Kidney (tissue), 14 donors: ENCODE data around the gene NINJ2. TPM values are rescaled to one million over a fixed set of nuclear protein-coding genes. Genes with fewer than 3 reads are reported as not detected.
"Not testable (repeated sequence)": the region's sequence is repeated elsewhere in the genome, so short reads cannot be mapped to it uniquely, and the experiment has no call there.

ENCODE experiments used
- DNase-seq, 5 donors: peaks; one replicate each; pipeline ENCODE4 v3.0.0-alpha.2; 2013 to 2020
- FAIRE-seq: peaks from 2 replicates; lab custom pipeline; 2012; peaks lifted over from hg19 to GRCh38; lab: Jason Lieb, UNC
- H3K27ac ChIP-seq, 2 donors: one replicate each; pipeline ENCODE4 v1.7.0; 2013; ENCODE audit warnings: low read depth in 2 of 2, low read length in 2 of 2, inconsistent platforms in 1 of 2
- H3K27me3 ChIP-seq: one replicate; pipeline ENCODE4 v1.7.1; 2013; ENCODE audit warnings: low read length, inconsistent platforms; ENCODE audit not compliant: control insufficient read depth, insufficient read depth
- H3K36me3 ChIP-seq, 3 donors: one replicate each; pipeline versions ENCODE4 v1.7.0 to v1.7.1; 2013; ENCODE audit warnings: low read length in 3 of 3, control low read depth in 1 of 3, inconsistent platforms in 1 of 3; ENCODE audit not compliant: insufficient read depth in 3 of 3, control insufficient read depth in 2 of 3
- H3K4me1 ChIP-seq, 3 donors: one replicate each; pipeline versions ENCODE4 v1.7.0 to v1.7.1; 2013; ENCODE audit warnings: low read length in 3 of 3, inconsistent platforms in 1 of 3, low read depth in 1 of 3; ENCODE audit not compliant: control insufficient read depth in 2 of 3, insufficient read depth in 2 of 3
- H3K4me3 ChIP-seq, 3 donors: one replicate each; pipeline versions ENCODE4 v1.7.0 to v1.8.1; 2013; ENCODE audit warnings: low read length in 3 of 3, control low read depth in 1 of 3, inconsistent platforms in 1 of 3
- H3K9ac ChIP-seq, 3 donors: one replicate each; pipeline versions ENCODE4 v1.7.0 to v1.7.1; 2013; ENCODE audit warnings: low read length in 3 of 3, control low read depth in 1 of 3, inconsistent platforms in 1 of 3
- H3K9me3 ChIP-seq, 3 donors: one replicate each; pipeline versions ENCODE4 v1.7.0 to v1.7.1; 2013; ENCODE audit warnings: low read length in 3 of 3, control low read depth in 1 of 3, inconsistent platforms in 1 of 3; ENCODE audit not compliant: control insufficient read depth in 2 of 3, insufficient read depth in 1 of 3
- CTCF ChIP-seq: IDR thresholded peaks from 3 replicates; pipeline ENCODE4 v1.5.1; 2012; ENCODE audit warnings: mild to moderate bottlenecking, moderate library complexity, borderline replicate concordance; ENCODE audit not compliant: insufficient read depth; ENCODE audit errors: extremely low read depth
- intact Hi-C: fragments of 100-400 bp; cut with DNase I; formaldehyde crosslinking; loops from one replicate; pipeline ENCODE4 v1.11.1; 2022
- polyA plus RNA-seq: library from polyadenylated mRNA; stranded (reverse); fragments of 350-450 nt; fragmentation: Illumina TruSeq; extraction: RNeasy Lipid Tissue Mini Kit (QIAGEN cat#74804); gene quantifications from one replicate; pipeline ENCODE4 v1.2.3, GENCODE V29; 2014; ENCODE audit warnings: low read depth, low replicate concordance; ENCODE audit not compliant: insufficient read depth
- total RNA-seq: library from RNA; stranded (reverse); fragmentation: NEBNext Ultra II Directional; extraction: Animal tissue kit (Norgen Biotek cat#: 25700); gene quantifications from one replicate; pipeline ENCODE4 v1.2.1, GENCODE V29; 2021
- donor health status: control.
- donor health status: control.
- donor health status: control.
- donor health status: control.
- donor health status: control.
- donor health status: DM: yes; HTN: yes; CAD: no.
- donor health status: Normal renal cell carcinoma (clear cell type).

The NINJ2 gene
- total and polyA plus RNA-seq, 2 donors from 2014 or later: 0.69 to 2.8 TPM

DNA sequence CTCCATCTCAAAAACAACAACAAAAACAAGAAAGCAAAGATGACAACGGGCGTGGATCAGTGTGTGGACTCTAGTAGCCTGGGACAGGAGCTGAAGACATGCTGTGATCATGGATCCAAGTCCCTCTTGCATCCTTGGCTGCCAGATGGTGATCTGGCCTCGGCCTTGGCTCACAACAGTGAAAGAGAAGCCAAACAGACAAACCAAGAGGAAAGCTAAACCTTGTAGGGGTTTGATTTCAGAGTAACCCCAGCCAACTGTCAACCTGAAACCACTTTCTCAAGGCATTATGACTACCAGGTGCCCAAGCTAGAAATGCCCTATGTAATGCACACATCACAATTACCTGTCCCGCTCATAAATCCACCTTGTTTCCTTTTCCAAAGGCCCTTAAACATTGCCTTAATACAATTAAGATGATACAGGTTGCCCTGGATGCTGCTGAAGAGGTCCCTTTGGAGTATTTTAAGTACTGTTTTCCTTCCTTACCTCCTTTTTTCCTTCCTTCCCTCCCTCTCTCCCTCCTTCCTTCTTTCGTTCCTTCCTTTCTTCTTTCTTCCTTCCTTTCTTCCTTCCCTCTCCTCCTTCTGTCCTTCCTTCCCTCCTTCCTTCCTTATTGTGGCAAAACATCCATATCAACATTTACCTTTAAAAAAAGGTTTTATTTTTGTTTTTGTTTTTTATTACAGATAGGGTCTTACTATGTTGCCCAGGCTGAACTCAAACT, 41.4 kb upstream of the NINJ2 start:
- intact Hi-C loops: no loop called here
- TF ChIP-seq CTCF: no peak
- H3K9ac ChIP-seq: no peak overlapping the region
- H3K4me1 ChIP-seq: no peaks in the 10 kb centered on the region
- no peaks in the 10 kb centered on the region for H3K27me3 ChIP-seq
- DNase-seq (no peak), FAIRE-seq (no peak)
- no peaks in the 10 kb centered on the region for H3K36me3 ChIP-seq
- H3K4me3 ChIP-seq: no peak overlapping the region
- H3K27ac ChIP-seq: no peak overlapping the region
- no peaks in the 10 kb centered on the region for H3K9me3 ChIP-seq

- Histone ChIP-seq H3K9me3 (peaks cover 0 to 6% (median 0%) of the 10 kb centered on the region in 3 donors), H3K36me3 (no peaks in the 10 kb centered on the region), H3K9ac (no peak overlapping the region), H3K27me3 (no peaks in the 10 kb centered on the region), H3K27ac (no peak overlapping the region), H3K4me3 (no peak overlapping the region), H3K4me1 (no peaks in the 10 kb centered on the region)
- no peak for TF ChIP-seq CTCF
- intact Hi-C loops: no loop called here
- FAIRE-seq: no peak
- no peak for DNase-seq
These were observed 38.8 kb upstream of the NINJ2 start for GRCh38 chr12:701896-702539.

DNA sequence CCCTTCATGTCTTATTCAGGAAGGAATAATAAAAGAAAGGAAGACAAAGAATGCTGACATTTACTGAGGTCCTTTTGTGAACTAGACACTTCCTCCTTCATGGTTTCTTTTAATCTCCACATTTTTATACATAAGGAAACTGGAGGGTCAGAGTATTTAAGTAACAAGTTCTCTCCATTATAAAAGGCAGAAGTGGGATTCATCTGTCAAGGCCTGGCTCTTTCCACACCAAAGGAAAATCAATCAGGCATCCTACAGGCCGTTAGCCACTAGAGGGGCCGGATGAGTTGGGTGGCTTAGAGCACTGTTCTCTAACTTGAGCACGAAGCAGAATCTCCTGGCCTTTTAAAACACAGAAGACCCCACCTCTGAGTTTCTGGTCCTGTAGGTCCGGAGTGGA, 36.8 kb upstream of the NINJ2 start:
- intact Hi-C loops: no loop called here
- no peak for FAIRE-seq

DNA sequence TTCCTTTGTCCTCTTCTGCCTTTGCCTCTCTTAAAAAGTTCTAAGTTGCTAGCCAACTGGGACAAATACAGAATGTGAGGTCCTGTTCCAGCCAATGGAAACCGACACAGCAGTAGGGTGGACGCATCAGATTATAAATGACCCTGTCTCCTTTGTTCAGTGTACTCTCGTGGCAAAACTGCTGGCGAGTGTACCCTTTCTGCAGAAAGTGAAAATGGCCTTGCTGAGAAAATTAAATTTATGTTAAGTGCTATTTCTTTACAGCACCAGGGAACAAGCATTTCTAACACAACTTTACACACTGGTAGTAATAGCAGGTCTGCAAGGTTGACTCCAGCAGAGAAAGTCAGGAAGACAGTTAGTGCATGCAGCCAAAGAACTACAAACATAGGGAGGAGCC, 35.0 kb upstream of the NINJ2 start:
- H3K27ac ChIP-seq, H3K9ac ChIP-seq, H3K36me3 ChIP-seq, DNase-seq, H3K9me3 ChIP-seq, intact Hi-C loops, H3K4me1 ChIP-seq, H3K4me3 ChIP-seq, H3K27me3 ChIP-seq, FAIRE-seq: not testable (repeated sequence)

More for the DNA sequence above, 36.8 kb upstream of the NINJ2 start:
- no peak for TF ChIP-seq CTCF
- Histone ChIP-seq H3K4me1 (no peaks in the 10 kb centered on the region), H3K27ac (no peak overlapping the region), H3K27me3 (no peaks in the 10 kb centered on the region), H3K9ac (no peak overlapping the region), H3K36me3 (no peaks in the 10 kb centered on the region), H3K9me3 (peaks cover 0 to 6% (median 0%) of the 10 kb centered on the region in 3 donors), H3K4me3 (no peak overlapping the region)
- DNase-seq: no peak
